GM12872 (cell line): ENCODE measurements around the gene HIP1R.

Experiments
- CTCF ChIP-seq: IDR thresholded peaks from 3 replicates; pipeline ENCODE4 v1.5.1; 2011; ENCODE audit warnings: low read depth, mild to moderate bottlenecking, low read length, moderate library complexity; ENCODE audit not compliant: insufficient read depth

The HIP1R gene

GRCh38 chr12:122835750-122836026 is 431 bp downstream of the HIP1R start:
- no peak for TF ChIP-seq CTCF

- TF ChIP-seq CTCF: no peak
Observed at GRCh38 chr12:122836027-122836921, 1.0 kb downstream of the HIP1R start.

GRCh38 chr12:122837306-122838265 is 2.3 kb downstream of the HIP1R start:
- no peak for TF ChIP-seq CTCF

GRCh38 chr12:122838841-122839240 is 3.6 kb downstream of the HIP1R start:
- no peak for TF ChIP-seq CTCF

GRCh38 chr12:122839907-122840554 is 4.8 kb downstream of the HIP1R start:
- no peak for TF ChIP-seq CTCF

GRCh38 chr12:122840580-122841513 is 5.6 kb downstream of the HIP1R start:
- no peak for TF ChIP-seq CTCF
